Spleen (tissue), 11 donors: Measurements from ENCODE around the gene CNNM3. TPM values are rescaled to one million over a fixed set of nuclear protein-coding genes. Genes with fewer than 3 reads are reported as not detected.
A peak's percentile ranks its signal among the peaks of the same experiment; 100 is the strongest.

Experiments
- DNase-seq: peaks from one replicate; pipeline ENCODE4 v3.0.0-alpha.2; 2020
- H3K27ac ChIP-seq, 8 donors: fragments of 200-600 bp; sonication (generic) in 7 of 8; 1 replicate in 4 of 8; 2 replicates in 4 of 8; pipeline versions ENCODE4 v1.5.0 to v1.8.0; 2016 to 2021; ENCODE audit warnings: inconsistent platforms in 4 of 8, mild to moderate bottlenecking in 4 of 8, moderate library complexity in 1 of 8
- H3K27me3 ChIP-seq, 7 donors: fragments of 200-600 bp; sonication (generic) in 6 of 7; replicated peaks in 1 of 7; 1 replicate in 4 of 7; 2 replicates in 3 of 7; pipeline versions ENCODE4 v1.5.0 to v1.8.0; 2016 to 2021; ENCODE audit warnings: inconsistent platforms in 3 of 7, mild to moderate bottlenecking in 1 of 7
- H3K36me3 ChIP-seq, 6 donors: fragments of 200-600 bp; sonication (generic) in 5 of 6; 1 replicate in 4 of 6; 2 replicates in 2 of 6; pipeline versions ENCODE4 v1.5.0 to v1.8.0; 2016 to 2021; ENCODE audit warnings: inconsistent platforms in 2 of 6
- H3K4me1 ChIP-seq, 6 donors: fragments of 200-600 bp; sonication (generic) in 5 of 6; 1 replicate in 3 of 6; 2 replicates in 3 of 6; pipeline versions ENCODE4 v1.5.0 to v1.8.0; 2016 to 2021; ENCODE audit warnings: inconsistent platforms in 3 of 6
- H3K4me3 ChIP-seq, 8 donors: fragments of 200-600 bp; sonication (generic) in 7 of 8; 1 replicate in 4 of 8; 2 replicates in 4 of 8; pipeline versions ENCODE4 v1.5.0 to v1.8.0; 2016 to 2021; ENCODE audit warnings: inconsistent platforms in 4 of 8, mild to moderate bottlenecking in 4 of 8, moderate library complexity in 2 of 8
- H3K9me3 ChIP-seq, 8 donors: fragments of 200-600 bp; sonication (generic) in 7 of 8; 1 replicate in 4 of 8; 2 replicates in 4 of 8; pipeline versions ENCODE4 v1.5.0 to v1.8.0; 2016 to 2021; ENCODE audit warnings: inconsistent platforms in 4 of 8
- POLR2A ChIP-seq, 3 donors: fragments of 450-650 bp; IDR thresholded peaks; one replicate each; pipeline ENCODE4 v1.5.1; 2017; ENCODE audit warnings: antibody characterized with exemption in 3 of 3, mild to moderate bottlenecking in 1 of 3
- POLR2AphosphoS5 ChIP-seq, 3 donors: sonication (generic); formaldehyde crosslinking; IDR thresholded peaks; one replicate each; pipeline ENCODE4 v1.5.1; 2017; ENCODE audit warnings: antibody characterized with exemption in 3 of 3
- WGBS, 5 donors: extraction: QIAGEN DNeasy Blood & Tissue Kit in 3 of 5; methylation state at CpG; one replicate each; pipeline versions ENCODE4 v1.1.5 to v1.1.7; 2013 to 2018; 5-methylcytosine and 5-hydroxymethylcytosine counted together
- intact Hi-C: fragments of 100-400 bp; cut with DNase I; formaldehyde crosslinking; loops from one replicate; pipeline ENCODE4 v1.15.0; 2023; ENCODE audit warnings: low total_unique reads
- polyA plus RNA-seq, 3 donors: library from polyadenylated mRNA; stranded (reverse); fragments of 200-250 nt; gene quantifications; one replicate each; pipeline ENCODE4 v1.2.1, GENCODE V29; 2013
- total RNA-seq, 7 donors: library from RNA; depleted of rRNA in 3 of 7; stranded (reverse); fragments of >200 nt in 3 of 7; fragmentation: NEBNext Ultra II Directional in 4 of 7; extraction: Animal tissue kit (Norgen Biotek cat#: 25700) in 4 of 7; gene quantifications; one replicate each; pipeline versions ENCODE4 v1.1.0 to v1.2.1, GENCODE V29; 2016 to 2021
- TF ChIP-seq, protein P1 (sequence below), 11 experiments: fragments of 200-600 bp in 7 of 11; fragments of 450-650 bp in 4 of 11; sonication (generic) in 4 of 11; IDR thresholded peaks in 8 of 11; conservative IDR thresholded peaks in 3 of 11; 1 replicate in 7 of 11; 2 replicates in 4 of 11; pipeline versions ENCODE4 v1.4.0 to v1.8.0; 2016 to 2021; ENCODE audit warnings: antibody characterized with exemption in 11 of 11, inconsistent platforms in 4 of 11, mild to moderate bottlenecking in 1 of 11
- donor health status: healthy with polysubstance abuse.
- donor health status: DM: no; HTN: no; CAD: no; lungs with moderate emphysema.
- donor health status: DM: no; HTN: no; CAD: no.
- donor health status: Bipolar disorder and iron deficiency.
- donor health status: healthy.
- donor health status: DM: no; HTN: no; CAD: no.
- donor health status: DM: yes; HTN: yes; CAD: no.

Gene CNNM3
- total and polyA plus RNA-seq, 10 donors, result 3.7 to 37.8 (median 23.2) TPM

DNA sequence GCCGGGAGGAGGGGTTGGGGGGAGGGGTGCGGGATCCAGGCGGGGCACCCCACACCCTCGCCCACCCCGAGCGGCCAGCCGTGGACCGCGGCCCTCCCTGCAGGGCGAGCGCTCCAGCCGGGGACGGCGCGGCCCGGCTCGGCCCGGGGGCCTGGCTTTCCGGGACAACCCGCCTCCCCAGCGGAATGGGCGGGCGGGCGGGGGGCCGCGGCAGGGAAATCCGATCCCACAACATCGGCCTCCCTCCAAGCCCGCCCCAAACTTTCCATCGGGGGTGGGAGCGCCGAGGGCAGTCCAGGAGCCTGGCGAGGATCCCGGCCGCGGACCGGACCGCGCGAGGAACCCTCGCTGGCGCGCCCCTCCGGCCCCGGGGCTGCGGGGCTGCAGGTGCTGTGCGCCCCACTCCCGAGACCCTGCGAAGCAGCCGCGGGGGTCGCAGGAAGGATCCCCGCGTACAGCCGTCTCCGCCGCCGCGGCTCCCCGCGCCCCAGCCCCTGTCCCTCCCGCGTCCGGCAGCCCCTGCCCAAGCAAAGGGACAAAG is 53.3 kb downstream of the CNNM3 start:
- Histone ChIP-seq H3K4me1 (peaks cover 13 to 100% (median 84%) of the 10 kb centered on the region in 6 donors), H3K27me3 (peaks cover 0 to 64% (median 17%) of the 10 kb centered on the region in 7 donors), H3K36me3 (peaks cover 0 to 34% (median 18%) of the 10 kb centered on the region in 6 donors), H3K27ac (peak overlapping the region; percentile 89 to 98 (median 95)), H3K4me3 (peak overlapping the region; percentile 55 to 94 (median 83)), H3K9me3 (no peaks in the 10 kb centered on the region)
- DNase-seq, result peak; percentile 85
- TF ChIP-seq POLR2AphosphoS5 (IDR thresholded peaks at IDR 0.05), result peak in 2 of 3 donors; percentile 6 to 25
- no peak for TF ChIP-seq POLR2A (IDR thresholded peaks at IDR 0.05)
- TF ChIP-seq, protein P1, sequence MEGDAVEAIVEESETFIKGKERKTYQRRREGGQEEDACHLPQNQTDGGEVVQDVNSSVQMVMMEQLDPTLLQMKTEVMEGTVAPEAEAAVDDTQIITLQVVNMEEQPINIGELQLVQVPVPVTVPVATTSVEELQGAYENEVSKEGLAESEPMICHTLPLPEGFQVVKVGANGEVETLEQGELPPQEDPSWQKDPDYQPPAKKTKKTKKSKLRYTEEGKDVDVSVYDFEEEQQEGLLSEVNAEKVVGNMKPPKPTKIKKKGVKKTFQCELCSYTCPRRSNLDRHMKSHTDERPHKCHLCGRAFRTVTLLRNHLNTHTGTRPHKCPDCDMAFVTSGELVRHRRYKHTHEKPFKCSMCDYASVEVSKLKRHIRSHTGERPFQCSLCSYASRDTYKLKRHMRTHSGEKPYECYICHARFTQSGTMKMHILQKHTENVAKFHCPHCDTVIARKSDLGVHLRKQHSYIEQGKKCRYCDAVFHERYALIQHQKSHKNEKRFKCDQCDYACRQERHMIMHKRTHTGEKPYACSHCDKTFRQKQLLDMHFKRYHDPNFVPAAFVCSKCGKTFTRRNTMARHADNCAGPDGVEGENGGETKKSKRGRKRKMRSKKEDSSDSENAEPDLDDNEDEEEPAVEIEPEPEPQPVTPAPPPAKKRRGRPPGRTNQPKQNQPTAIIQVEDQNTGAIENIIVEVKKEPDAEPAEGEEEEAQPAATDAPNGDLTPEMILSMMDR (IDR thresholded peaks at IDR 0.05 in 8 of 11, conservative IDR thresholded peaks at IDR 0.05 in 3 of 11), result peak in 4 of 11 experiments; percentile 7 to 46 (median 23)
- 0 to 2% (median 1%) methylated on average over 8 to 64 of the region's 64 CpGs; no CpG with 5 or more reads in 1 of the 5 donors for WGBS, 5 donors
- intact Hi-C loops, result no loop called here

DNA sequence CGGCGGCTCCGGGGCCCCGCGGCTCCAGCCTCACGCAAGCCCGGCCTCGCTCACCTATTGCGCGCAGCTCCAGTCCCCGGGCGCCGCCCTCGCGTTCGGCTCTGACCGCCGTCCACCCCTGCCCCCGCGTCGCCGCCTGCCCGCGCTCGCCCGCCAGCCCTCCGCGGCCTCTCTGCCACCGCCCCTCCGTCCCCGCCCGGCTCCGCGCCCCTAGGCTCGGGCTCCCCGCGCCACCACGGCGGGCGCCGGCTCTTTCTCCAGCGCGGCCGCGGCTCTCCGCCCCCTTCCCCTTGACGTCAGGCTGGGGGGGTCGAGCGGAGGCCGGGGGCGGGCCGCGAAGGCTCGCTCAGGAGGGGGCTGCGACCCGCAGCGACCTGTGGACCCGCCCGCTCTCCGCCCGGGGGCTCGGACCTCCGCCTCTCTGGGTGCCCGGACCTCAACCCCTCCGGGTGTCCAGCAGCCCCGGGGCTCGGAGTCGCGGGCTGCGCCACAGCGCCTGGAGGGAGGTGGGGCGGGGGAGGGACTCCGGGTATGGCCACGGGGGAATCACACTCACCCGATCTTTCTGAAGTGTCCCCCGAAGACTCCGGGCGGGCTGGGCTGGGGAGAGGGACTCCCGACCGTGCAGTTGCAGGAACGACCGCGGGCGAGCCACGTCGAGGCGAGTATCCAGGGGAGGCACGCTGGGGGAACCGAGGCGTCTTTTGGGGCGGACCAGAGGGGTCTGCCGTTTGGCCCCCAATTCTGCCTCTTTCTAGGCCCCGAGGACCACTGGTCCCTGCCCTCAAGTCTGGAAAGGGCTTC is 54.0 kb downstream of the CNNM3 start, which contains the start of gene SEMA4C:
SEMA4C (minus strand) TSS at position 259 of the 804 bp plus-strand sequence. CDS start 2,194 bp downstream, outside the sequence.
- TF ChIP-seq, protein P1 (IDR thresholded peaks at IDR 0.05 in 8 of 11, conservative IDR thresholded peaks at IDR 0.05 in 3 of 11), result no peak
- TF ChIP-seq POLR2AphosphoS5 (IDR thresholded peaks at IDR 0.05), result peak; percentile 80 to 87 (median 86)
- TF ChIP-seq POLR2A (IDR thresholded peaks at IDR 0.05), result peak in 1 of 3 donors; percentile 32
- Histone ChIP-seq H3K27ac (peak within 1 kb of the TSS; percentile 89 to 98 (median 95)), H3K36me3 (peaks cover 0 to 27% (median 11%) of the 10 kb centered on the region in 6 donors), H3K9me3 (no peaks in the 10 kb centered on the region), H3K27me3 (peaks cover 0 to 64% (median 17%) of the 10 kb centered on the region in 7 donors), H3K4me1 (peaks cover 14 to 100% (median 84%) of the 10 kb centered on the region in 6 donors), H3K4me3 (peak within 1 kb of the TSS; percentile 55 to 94 (median 83))
- intact Hi-C loops, result no loop called here
- 0 to 2% (median 2%) methylated on average over 33 to 93 of the region's 93 CpGs for WGBS, 5 donors
- peak; percentile 90 for DNase-seq

DNA sequence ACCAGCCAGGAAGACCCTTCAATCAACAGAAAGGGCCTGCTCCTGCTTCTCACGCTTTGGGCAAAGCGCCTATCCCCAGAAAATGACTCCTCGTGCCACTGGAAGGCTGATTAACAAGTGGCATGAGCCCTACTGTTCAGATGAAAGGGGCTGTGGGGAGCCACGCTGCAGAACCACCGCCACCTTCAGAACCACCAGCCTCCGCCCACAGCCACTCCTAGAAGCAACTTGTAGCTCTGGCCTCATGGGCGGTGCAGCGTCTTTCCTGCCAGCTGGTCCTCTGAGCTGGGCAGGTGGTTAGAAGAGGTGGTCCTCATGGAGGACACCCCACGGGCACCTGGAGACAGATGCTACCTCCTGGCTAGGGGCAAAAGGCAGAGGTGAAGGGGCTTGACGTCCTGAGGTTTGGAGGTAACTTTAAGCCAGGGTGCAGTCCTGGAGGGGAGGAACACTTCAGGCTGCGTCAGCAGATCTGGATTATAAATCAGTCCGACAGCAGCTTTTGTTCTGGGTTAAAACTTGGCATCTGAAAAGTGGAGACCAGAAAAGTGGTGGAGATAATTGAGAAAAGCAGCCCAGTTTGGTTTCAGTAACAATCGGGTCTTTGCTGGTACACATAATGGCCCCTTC is 54.7 kb downstream of the CNNM3 start:
- intact Hi-C loops, result no loop called here
- no peaks in the 10 kb centered on the region for H3K9me3 ChIP-seq
- peaks cover 0 to 20% (median 6%) of the 10 kb centered on the region in 6 donors for H3K36me3 ChIP-seq
- peaks cover 0 to 64% (median 17%) of the 10 kb centered on the region in 7 donors for H3K27me3 ChIP-seq
- H3K27ac ChIP-seq, result peak overlapping the region; percentile 89 to 98 (median 95)
- peaks cover 19 to 100% (median 84%) of the 10 kb centered on the region in 6 donors for H3K4me1 ChIP-seq
- DNase-seq, result peak; percentile 88
- H3K4me3 ChIP-seq, result peak overlapping the region; percentile 55 to 94 (median 83)
- WGBS, 5 donors, result 6 to 11% (median 8%) methylated on average over 13 of the region's 13 CpGs
- TF ChIP-seq POLR2A (IDR thresholded peaks at IDR 0.05), result no peak
- peak; percentile 52 to 80 (median 56) for TF ChIP-seq POLR2AphosphoS5 (IDR thresholded peaks at IDR 0.05)
- TF ChIP-seq, protein P1 (IDR thresholded peaks at IDR 0.05 in 8 of 11, conservative IDR thresholded peaks at IDR 0.05 in 3 of 11), result no peak
